HS-5 (cell line): Measurements from ENCODE around the gene SHC1.

ENCODE experiments used
- DNase-seq: peaks from one replicate; pipeline ENCODE4 v3.0.0-alpha.2; 2012; ENCODE audit warnings: low read depth

SHC1 gene

DNA sequence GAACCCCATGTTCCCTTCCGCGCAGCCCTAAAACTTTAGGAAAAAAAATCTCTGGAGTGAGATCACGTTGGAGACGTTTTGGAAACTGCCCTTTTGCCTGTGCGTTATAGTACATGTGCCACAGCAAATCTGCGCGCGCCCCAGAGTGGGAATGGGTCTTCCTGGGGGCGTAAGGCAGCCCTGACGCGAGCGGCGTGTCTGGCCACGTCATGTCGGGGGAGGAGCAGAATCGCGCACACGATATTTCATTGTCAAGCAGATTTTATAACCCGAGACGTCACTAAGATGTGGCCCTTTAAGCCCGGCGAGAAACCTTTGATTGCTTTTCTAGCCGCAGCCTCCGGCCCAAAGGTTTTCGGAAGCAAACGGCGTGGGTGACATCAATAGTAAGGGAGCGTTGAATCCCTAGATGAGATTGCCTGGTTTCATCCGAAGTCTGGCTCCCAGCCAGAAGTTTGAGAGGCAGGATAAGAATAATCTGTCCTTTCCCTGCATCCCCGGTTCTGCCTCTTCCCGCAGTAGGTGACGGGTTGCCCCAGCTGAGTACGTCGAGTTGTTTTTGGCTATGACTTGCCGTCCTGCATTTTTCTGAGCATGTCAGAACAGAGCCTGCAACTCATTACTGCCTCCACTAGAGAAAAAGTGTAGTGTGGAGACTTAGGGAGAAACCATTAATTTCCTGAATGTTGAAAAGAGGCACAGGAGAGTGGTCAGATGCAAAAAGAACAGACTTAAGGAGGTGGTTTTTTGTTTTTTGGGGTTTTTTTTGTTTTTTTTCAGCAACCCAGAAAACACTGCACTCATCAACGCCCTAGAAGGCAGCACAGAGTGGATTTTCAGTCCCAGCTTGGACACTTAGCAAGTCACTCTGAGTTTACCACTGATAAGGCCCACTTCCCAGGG is 33.2 kb downstream of the SHC1 start:
- DNase-seq: peak; percentile 90

DNA sequence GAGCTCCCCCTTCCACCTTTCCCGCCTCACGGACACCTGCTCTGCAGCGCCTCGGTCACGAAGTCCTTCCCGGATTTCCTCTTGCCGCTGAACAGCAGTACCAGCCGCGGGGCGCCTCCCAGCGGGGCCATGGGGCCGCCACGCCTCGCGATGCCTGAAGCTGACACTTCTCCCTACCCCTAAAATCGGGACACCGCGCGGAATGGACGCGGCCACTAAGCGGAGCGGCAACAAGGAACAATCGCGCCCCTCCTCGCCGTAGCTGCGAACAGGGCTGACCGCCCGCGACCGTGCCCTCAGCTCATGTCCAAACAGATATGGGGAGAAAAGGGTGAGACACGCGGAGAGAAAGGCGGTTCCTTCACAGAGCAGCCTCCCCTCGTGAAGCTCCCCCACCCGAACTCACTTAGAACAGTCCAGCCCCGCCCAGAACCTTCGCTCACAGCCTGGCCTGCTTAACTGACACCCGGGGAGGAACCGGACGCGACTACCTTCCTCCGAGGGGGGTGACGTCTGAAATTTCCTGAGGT is 33.9 kb downstream of the SHC1 start, which contains the start of gene PMVK:
Gene PMVK (minus strand): TSS at position 165 of the 530 bp plus-strand sequence. CDS start 34 bp downstream, at position 131.
- DNase-seq: peak; percentile 93

DNA sequence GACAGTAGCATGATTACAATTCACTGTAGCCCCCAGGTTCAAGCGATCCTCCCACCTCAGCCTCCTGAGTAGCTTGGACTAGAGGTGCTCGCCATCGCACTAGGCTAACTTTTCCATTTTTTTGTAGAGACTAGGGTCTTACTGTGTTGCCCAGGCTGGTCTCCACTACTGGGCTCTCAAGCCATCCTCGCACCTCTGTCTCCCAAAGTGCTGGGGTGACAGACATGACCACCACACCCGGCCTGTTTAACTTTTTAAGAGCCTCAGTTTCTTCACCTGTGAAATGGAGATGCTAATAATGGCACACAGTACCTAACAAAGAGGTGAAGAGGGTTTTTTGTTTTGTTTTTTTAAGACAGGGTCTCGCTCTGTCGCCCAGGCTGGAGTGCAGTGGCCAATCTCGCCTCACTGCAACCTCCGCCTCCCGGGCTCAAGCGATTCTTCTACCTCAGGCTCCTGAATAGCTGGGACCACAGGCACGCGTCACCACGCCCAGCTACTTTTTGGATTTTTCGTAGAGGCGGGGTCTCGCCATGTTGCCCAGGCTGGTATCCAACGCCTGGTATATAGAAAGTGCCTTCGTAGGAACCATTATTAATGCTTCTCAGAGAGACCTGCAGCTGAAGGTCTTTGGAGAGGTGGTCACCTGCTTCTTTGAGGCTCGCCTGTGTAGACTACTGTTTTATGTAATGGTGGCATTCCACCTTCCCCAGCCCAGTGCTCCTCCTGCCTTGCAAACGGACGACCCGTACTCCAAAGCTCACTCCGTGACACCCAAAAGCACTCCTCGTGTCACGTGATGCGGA is 34.6 kb downstream of the SHC1 start:
- DNase-seq: no peak

DNA sequence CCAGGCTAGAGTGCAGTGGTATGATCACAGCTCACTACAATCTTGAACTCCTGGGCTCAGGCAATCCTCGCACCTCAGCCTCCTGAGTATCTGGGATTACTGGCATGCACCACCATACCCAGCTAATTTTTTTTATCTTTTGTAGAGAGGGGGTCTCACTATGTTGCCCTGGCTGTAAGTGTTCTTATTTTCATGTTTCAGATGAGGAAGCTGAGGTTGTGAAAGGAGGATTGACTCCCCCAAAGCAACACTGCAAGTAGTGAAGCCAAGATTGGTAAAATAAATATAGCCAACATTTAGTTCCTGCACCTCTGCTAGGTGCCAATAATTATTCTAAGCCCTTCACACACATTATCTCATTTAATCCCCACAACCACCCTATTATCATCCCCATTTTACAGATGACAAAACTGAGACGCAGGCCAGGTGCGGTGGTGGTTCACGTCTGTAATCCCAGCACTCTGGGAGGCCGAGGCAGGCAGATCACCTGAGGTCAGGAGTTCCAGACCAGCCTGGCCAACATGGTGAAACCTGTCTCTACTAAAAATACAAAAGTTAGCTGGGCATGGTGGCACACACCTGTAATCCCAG is 36.1 kb downstream of the SHC1 start:
- DNase-seq: no peak

DNA sequence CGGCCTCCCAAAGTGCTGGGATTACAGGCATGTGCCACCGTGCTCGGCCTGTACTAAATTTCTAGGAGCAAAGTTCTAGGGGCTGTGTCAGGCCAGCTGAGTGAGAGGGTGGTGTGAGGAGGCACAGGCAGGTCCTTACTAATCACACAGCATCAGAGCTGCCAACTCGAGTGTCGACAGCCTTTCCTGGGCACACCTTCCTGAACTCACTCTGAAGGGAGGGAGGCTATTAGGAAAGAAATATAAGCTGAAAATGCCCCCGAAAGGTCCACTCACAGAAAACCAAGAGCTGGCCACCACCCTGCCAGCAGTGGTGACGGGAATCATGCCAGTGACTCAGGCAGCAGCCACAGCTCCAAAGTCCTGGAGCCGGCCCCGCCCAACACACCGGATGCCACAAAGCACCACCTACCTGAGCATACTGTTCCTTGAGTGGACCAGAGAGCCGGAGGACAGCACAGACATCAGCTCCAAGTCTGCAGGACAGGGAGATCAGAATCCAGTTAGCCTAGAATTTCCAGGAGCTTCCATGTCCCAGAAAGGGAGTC is 38.5 kb downstream of the SHC1 start:
- no peak for DNase-seq

DNA sequence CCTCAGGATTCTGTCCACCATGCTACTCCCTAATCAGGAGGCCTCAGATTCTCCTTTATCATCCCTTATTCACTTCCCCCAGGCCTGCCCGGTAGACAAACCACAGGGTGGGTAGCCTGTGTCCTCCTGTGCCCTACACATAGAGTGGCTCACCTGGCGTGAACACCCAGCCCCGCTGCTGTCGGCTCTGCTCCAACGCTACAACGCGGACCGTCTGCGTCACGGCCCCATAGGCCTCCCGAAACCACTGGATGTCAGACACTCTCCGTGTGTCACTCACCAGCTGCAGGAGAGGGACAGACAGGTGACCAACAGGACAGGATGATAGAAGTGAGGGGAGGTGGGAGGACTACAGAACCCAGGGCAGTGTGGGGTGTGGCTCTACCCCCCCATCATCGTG is 44.3 kb downstream of the SHC1 start:
- no peak for DNase-seq

DNA sequence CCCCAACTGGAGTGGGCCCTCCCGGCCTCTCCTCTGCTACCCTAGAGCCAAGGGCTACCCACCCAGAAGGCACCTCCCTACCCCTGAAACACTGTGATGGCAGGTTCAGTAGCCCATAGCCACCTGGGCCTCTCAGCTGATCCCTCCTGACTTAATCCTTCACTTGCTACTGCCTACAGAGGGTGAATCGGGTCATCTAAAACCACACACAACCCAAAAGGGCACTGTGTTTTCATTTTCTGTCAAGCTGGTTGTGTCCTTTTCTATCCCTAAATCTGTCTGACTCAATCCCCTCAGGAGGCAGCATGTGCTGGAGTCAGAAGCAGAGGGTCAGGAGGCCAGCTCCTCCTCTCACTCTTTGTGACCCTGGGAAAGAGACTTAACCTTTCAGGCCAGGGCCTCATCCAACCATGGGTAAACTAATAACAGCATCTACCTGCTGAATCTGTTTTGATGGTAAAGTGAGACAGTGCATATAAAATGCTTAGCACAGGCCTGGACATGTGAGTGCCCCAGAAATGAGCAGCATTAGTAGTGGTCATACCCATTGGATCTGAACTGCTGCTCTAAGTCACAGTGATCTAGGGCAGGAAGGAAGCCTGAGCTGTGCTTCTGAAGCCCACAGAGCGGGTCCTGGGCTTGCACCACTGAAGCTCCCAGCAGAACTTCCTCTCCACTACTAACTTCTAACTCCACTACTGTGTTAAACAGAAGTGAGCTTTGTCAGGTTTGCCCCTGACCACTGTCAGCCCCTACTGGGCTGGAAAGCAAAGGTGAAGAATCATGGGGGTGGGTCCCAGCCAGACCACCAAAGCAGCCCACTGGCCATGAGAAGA is 45.0 kb downstream of the SHC1 start:
- DNase-seq: no peak

DNA sequence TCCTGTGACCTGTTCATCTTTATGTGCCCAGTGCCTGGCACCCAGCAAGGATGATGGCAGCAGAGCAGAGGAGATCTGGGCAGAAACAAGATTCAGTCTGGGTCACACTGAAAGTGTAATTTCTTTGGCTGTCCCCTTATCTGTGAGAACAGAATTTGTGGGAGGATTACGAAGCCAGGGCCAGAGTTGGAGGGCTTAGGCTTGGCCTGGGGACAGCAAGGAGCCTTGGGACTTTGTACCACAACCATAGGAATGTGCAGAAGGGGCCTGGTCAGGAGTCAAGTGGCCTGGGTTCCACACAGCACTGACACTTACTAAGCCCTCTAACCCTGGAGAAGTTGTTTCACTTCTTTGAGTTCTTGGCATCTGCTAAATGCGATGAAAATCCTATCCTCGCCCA is 46.9 kb downstream of the SHC1 start:
- no peak for DNase-seq

DNA sequence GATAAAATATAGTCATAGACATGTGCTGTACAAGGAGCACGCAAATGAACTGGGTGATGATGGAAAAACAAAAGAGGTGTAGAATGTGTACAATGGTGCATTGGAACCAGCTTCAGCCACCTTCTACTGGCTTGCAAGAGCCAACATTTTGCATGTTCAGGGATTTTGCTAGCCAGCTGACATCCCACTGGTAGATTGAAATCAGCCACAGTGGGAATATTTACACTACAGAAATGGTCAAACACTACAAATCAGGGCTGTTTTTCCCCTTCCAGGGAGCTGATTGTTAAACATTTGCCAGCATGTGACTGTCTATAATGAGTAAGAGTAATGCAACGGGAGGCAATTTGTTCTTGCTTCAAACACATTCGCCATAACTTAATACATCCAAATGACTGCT is 57.3 kb downstream of the SHC1 start:
- no peak for DNase-seq

DNA sequence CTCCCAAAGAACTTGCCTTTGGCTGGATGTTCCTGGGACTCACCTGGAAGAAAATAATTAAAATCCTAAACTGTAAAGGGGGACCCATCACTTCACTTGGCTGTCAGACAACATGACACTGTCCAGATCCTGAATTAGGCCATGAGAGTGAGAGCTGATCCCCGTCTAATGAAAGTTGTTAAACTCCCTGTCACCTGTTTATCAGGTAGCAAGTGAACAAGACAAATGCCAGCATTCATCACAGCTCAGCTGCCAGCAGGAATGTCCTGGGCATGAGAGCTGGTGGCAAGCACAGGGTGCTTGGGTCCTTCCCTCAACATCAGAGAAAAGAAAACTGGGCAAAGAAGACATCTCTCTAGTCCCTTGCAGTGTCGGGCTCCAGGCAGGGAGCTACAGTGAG is 57.8 kb downstream of the SHC1 start:
- no peak for DNase-seq
